HS-27A (cell line): ENCODE measurements around the gene ZNF436.

ENCODE experiments used
- DNase-seq: peaks from one replicate; pipeline ENCODE4 v3.0.0-alpha.2; 2012; ENCODE audit warnings: low read depth, missing footprints

Gene ZNF436

DNA sequence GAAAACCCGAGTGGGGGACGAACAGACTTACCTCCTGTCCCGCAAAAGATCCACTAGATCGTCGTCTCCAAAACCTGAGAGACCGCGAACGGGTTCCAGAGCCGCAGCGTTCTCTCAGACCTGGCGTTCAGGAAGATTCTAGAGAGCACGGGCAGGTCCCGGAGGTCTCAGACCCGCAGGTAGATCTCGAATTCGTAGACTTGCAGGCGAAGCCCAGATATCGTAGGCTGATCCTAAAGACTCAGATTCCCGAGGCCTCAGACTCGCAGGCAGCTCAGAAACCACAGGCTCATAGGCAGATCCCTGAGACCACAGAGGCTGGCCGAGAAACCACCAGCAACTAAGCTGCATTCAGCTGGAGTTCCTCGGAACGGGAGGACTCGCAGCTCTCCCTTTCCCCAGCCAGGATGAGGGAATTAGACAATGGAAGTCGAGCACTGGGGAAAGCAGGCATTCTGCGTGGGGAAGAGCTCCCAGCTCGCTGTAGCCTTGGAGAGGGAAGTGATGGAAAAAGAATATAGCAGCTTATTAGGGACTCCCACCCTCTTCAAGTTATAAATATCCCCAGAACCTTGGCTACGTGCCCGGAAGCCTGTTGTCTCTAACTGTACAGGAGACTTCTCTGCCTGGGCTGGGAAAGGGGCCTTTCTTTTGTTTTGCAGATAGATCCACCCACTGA lies at the start of gene ZNF436:
Gene ZNF436, minus strand, starts transcription at position 502 of the 679 bp plus-strand sequence. CDS start 1,831 bp downstream, outside the sequence.
- peak; percentile 76 for DNase-seq

DNA sequence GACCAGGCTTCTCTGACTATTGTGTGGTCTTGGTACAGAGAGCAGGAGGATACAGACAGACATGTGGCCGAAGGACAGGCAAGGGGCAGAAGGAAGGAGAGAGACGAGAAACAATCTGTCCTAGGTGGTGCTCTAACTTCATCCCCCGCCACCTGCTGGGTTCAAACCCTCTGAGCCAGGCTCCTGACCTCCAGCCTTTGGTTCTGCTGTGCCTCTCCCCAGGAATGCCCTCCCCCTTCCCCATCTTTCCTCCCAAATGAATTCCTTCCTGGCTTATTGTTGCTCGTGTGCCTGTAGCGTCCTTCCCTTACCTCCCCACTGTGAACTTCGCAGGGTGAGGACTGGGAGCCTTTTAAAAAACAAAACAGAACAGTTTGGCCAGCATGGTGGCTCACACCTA lies 49.5 kb upstream of the ZNF436 start:
- no peak for DNase-seq

DNA sequence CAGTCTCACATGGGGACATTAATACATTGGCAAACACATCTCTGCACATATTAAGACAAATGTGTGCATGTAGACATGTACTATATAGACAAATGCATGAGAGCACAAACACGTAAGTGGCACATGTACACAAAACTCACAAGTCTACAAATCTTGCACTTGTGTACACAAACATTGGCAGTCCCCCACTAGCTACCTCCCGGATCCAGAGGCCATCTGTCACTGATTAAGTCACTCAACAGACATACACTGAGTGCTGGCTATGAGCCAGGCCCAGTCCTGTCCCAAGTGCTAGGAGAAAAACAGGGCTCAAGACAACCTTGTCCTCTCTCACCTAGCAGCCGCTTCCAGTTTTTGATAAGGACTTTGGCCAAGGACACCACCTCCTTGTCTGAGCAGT lies 47.9 kb upstream of the ZNF436 start:
- DNase-seq: no peak

DNA sequence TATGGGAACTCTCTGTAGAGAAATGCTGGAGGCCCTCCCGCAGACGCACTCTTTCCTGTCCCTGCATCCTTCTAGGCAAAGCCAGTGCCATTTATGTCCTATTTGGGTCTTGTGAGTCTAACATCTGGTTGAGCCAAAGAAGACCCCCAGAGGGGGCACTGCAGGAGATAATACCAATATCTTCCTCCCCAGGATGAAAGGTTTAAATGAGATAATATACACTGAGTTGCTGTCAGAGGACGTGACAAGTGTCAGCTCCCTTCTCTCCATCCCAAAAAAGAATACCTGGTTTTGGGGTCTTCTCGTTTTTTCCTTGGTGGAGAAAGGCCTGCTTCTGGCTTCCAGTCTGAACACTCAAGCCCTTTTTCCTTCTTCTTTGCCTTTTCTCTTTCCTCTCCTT lies 47.3 kb upstream of the ZNF436 start:
- DNase-seq: no peak

DNA sequence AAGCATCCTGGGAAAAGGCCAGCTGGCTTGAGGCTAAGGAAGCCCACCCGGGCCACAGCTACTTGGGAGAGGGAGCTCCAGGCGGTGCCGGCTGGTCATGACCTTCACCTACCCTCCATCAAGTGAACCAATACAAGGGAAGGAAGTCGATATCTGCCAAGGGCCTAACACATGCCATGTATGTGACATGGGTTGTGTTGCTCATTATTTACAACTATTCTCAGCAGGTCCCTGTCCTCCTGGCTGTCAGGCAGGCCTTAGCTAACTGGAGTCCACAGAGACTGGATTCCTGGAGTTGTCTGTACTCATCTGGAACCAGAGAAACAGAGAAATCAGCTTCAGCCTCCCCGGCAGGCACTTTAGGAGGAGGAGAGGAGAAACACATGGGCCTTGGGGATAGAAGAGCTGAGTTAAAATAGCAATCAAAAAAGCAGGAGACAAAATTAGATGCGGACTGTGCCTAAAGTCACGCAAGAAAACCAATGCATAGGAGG lies 39.2 kb upstream of the ZNF436 start:
- DNase-seq: no peak

DNA sequence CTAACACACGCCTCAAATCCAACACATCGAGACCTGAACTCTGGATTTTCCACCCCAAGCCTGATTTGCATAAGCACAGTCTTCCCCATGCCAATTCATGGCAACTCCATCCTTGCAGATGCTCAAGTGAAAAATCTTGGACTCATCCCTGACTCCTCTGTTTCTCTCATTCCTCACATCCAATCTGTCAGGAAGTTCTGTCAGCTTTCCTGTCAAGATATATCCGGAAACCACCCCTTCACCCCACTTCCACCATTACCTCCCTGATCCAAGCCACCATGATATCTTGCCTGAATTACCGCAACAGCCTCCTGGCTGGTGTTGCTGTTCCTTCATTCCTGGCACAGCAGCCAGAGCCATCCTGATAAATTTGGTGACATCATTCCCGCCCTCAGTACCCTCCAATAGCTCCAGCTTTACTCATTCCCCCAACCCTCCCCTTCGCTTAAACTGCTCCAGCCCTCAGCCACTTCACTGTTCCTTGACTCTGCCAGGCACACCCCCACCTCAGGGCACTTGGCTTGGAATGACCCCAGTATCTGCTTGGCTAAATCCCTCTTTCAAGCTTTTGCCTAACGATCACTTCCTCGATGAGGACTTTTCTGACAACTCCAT lies 37.5 kb upstream of the ZNF436 start:
- DNase-seq: no peak

DNA sequence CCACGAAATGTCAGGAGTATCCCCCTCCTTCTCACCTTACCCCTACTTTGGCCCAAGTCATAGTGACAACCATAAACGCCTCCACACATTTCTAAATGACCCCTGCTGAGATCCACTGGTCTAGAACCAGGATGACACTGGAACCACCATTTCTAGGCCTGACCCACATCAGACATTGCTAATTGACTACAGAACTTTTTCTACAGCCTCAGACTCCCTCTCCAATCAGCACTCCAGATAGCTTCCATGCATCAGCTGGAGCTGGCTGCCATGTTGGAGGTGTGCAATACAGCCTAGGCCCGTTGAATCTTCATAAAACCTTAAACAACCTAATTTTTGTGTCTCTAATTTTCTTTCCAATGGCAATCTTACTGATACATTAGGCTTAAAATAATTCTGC lies 36.3 kb upstream of the ZNF436 start:
- no peak for DNase-seq

DNA sequence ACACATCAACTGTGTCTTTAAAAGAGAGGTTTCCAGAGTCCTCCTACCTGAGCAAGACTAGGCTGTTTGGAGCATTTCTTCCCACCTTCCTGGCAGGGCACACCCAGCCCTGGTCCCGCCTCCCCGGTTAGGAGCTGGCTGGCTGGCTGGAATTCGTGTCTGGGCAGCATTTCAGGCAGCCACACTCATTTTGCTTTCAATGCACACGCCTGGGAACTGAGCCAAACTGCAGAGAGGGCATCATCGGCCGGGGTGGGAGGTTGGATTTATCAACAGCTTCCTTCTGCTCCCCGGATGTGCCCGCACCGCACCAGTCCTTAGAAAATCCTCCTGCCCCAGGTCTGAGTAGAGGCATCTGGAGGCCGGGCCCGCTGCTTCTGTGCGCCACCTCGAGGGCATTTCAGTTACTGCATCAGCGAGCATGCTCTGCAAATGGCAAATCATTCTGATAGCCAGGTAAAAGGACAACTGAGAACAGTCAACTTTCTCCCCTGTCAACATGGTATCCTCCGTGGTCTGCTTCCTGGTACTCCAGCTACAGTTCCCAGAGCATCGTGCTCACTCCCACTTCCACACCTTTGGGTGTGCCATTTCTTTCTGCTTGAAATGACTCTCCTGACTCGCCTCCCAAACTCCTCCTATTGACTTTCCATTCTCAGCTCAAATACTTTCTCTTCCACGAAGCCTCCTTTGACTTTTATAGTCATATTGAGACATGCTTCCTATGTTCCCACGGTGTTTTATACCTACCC lies 34.3 kb upstream of the ZNF436 start:
- DNase-seq: peak; percentile 99

DNA sequence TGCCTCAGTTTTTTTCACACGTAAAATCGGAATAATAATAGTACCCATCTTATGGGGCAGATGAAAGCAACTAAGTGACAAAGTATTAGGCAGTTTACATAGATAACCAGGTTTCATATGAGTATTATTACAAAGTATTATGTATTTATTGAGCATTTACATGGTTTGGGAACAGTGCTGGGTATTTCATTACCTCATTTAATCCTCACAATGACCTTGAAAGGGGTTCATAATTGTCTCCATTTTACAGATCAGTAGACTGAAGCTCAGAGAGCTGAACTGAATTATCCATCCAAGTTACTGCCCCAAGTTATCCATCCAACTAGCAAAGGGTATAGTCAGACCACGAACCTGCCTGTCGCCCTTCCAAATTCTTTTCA lies 33.7 kb upstream of the ZNF436 start:
- no peak for DNase-seq

DNA sequence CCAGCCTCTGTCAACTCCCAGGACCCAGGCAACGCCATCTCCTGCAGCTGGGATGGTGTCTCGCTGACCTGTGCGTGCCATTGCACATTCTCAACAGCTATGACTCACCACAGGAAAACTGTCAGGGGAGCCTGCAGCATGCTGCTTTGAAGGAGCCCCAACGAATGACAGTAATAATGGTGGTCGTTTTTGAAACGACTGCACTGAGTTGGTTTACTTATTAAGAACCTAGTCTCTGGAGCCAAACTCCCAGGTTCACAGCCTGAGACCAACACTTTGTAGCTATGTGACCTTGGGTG lies 33.4 kb upstream of the ZNF436 start:
- DNase-seq: peak; percentile 78

DNA sequence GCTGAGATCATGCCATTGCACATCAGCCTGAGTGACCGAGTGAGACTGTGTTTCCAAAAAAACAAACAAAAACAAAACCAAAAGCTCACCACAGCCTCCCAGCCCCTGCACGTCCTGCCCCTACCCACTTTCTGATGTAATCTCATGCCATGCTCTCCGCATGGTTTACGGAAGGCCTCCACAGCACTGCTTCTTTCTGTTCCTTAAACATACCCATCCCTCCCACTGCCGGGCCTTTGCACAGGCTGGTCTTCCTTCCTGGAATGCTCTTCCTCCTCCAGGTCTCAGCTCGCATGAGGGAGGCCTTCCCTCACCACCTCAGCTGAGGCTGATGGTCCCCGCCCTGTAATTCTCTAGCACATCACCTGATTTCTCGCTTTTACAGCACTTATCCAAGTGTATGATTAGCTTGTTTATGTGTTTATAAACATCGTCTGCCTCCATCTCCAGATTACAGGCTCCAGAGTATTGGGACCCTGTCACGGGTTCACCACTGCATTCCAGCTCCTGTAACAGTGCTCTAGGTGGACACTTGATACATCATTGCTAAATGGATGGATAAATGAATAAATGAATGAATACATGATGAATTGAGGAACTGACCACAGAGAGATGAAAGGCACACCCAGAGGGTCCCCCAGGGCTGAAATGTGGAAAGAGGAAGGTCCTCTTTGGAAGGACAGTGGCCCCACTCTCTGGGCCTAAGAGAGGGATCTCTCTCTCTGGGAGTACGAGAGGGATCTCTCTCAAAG lies 32.8 kb upstream of the ZNF436 start:
- DNase-seq: no peak

DNA sequence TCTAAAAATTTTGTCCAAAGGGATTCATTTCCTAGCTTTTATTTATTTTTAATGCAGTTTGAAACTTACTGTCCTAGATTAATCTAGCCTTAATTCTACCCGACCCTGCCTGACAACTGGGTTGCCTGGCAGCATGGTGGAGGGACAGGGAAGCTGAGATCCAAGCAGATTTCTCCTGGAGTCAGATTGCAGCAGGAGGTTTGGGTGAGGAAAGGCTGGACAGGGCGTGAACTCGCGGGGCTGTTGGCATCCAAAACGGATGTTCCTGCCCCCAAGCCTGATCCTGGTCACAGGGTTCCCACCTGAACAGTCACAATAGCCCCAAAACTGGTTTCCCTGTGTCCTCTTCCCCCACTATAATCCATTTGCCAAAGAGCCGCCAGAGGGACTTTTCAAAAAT lies 31.7 kb upstream of the ZNF436 start:
- DNase-seq: no peak

DNA sequence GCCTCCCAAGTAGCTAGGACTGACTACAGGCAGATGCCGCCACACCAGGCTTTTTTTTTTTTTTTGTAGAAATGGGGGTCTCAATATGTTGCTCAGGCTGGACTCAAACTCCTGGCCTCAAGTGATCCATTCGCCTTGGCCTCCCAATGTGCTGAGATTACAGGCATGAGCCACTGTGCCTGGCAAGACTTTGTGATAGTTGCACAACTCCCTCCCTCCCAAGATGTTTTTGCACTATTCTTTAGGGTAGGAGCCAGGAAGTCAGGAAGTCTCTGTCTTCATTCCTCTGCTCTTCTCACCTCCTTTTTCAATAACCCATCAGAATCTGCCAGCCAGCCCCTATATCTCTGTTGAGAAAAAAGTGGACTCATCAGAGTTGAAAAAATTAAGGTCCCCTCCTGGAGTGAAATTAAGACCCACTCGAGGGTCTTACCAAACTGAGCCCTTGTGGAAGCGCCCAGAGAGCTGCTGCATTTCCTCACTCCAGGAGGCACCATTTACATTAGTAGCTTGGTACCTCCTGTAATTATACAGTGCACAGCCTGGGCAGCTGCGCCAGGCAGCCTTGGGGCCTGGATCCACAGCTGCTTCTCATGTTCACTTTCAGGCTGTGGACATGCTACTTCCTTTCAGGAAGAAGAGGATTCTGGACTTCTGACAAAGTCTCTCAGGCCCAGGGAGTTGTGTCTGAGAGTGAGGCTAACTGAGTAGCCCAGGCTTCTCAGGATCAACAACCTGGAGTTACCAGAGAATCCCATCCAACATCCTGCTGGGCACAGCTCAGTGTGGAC lies 30.9 kb upstream of the ZNF436 start:
- no peak for DNase-seq

DNA sequence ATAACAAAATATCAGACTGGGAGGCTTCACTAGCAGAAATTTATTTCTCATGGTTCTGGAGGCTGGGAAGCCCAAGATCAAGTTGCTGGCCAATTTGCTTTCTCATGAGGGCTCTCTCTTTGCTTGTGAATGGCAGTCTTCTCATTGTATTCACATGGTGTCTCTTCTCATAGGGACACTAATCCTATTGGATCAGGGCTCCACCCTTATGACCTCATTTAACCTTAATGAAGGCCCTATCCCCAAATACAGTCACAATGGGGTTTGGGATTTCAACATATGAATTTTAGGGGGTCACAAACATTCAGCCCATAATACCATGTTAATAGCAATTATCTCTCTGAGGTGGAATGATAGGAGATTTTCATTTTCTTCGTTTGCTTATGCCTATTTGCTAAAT lies 29.6 kb upstream of the ZNF436 start:
- DNase-seq: no peak

DNA sequence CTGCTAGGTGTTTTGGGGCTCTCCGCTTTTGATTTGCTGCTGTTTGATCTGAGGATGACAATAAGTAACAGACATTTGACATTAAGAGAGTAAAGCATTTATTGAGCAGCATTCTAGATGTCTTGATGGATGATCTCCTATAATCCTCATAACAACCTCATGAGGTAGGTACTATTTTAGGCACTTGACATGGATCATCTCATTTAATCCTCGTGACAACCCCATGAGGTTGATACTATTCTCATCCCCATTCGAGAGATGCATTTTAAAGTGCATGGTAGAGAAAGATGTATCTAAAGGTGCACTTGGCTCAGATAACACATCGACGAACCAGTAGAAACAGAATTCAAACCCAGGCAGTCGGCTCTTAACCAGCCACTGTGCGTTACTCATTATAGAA lies 28.3 kb upstream of the ZNF436 start:
- no peak for DNase-seq

DNA sequence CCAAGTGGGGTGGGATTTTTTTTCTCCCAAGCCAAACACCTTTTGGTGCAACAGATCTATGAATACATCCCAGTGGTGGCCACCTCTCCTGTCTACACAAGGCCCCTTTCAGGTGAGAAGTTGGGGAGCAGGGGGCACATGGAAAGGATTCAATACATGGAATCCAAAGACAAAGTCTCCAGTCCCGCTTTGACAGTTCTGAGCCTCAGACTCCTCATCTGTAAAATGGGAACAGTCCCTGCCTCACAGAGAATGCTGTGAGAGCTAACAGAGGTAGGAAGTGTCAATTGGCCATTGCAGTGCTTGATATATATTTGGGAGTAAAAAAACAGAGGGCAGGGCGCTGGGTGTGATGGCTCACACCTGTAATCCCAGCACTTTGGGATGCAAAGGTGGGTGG lies 26.7 kb upstream of the ZNF436 start:
- DNase-seq: no peak

DNA sequence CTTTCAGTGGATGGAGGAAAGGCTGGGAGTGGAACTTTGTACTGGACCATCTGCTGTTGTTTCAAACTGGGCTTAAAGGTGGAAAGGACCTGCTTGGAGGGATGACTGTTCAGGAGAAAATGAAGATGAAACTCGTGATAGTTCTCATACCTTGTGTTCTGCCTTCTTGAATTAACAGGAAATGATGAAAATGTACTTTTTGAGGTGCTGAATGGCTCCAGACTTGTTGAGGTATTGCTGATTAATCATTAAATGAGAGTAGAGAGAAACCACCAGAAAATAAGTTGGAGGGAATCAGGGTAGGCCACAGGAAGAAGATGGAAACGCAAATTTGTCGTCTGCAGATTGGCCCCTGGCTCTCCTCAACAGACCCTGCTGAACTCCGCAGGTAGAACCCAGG lies 26.2 kb upstream of the ZNF436 start:
- no peak for DNase-seq

DNA sequence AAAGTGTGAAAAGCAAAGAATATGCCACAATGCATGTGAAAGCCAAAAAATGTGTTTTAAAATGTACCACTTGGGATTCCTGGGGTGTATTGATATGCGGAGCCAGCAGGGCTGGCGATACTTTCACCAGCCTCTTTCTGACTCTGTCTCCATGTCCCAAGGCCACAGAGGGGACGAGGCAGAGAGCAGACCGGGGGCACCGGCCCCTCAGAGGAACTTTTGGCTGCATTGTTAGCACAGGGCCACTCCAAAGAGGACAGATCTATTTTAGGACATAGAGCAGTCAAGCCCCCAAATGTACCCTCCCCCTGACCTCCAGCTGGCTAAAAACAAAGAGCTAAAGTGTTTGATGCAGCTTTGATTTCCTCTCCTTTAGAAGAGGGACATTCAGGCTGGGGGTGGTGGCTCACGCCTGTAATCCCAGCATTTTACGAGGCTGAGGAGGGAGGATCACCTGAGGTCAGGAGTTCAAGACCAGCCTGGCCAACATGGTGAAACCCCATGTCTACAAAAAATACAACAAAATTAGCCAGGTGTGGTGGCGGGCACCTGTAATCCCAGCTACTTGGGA lies 25.6 kb upstream of the ZNF436 start:
- no peak for DNase-seq

DNA sequence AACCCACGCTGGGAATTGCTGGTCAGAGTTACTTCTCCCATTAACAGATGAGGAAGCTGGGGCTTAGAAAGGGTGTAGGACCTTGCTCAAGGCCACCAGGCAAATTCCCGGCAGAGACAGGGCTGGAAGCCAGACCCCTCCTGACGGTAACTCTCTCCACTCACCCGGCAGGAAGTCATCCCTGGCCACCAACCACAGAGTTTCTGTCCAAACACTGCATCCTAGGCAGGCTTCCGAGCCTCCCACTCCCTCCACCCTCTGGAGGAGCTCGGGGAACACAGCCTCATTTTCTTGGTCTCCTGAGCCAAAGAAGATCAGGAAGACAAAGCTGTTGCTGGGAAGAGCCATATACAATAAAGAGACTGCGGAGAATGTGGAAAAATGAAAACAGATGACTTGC lies 25.0 kb upstream of the ZNF436 start:
- no peak for DNase-seq

DNA sequence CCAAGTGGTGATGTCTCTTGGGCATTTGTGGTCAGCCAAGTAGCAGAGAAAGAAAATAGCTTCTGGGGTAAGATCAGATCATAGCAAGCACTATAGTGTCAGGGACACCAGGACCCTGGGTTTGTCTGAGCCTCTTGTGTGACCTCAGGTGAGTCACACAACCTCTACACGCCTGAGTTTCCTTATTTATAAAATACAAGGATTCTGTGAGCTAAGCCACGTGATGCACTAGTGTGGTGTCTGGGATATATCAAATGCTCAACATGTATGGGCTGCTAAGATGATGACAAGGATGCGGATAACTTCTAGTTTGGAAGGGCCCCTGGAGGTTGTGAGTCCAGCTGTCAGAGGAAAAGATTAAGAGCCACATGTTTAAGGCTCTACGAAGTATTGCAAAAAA lies 24.5 kb upstream of the ZNF436 start:
- no peak for DNase-seq

DNA sequence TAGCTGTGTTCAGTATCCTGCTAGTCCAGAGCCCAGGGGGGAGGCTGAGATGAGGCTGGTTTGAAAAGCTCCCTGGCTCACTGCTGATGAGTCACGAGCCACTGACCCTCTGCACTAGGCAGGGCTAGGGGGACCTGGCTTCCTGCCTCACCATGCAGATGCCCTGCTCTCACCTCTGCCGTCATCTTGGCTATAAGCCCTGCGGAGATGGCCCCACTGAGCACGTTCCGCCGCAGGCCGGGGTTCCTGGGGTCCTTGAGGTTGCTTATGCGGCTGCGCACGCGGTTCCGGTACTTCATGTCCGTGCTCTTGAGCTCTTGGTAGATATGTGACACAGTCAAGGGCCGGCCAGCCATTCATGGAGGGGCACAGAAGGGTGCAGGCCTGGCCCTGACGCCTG lies 24.1 kb upstream of the ZNF436 start:
- DNase-seq: no peak
